GM12874 (cell line): Measurements from ENCODE around the gene HOXB2.

ENCODE experiments used
- TF ChIP-seq, protein P1 (sequence below): IDR thresholded peaks from 2 replicates; pipeline ENCODE4 v1.5.1; 2011; ENCODE audit warnings: low read depth, mild to moderate bottlenecking, control low read depth, low read length, moderate library complexity; ENCODE audit not compliant: insufficient read depth

The HOXB2 gene

DNA sequence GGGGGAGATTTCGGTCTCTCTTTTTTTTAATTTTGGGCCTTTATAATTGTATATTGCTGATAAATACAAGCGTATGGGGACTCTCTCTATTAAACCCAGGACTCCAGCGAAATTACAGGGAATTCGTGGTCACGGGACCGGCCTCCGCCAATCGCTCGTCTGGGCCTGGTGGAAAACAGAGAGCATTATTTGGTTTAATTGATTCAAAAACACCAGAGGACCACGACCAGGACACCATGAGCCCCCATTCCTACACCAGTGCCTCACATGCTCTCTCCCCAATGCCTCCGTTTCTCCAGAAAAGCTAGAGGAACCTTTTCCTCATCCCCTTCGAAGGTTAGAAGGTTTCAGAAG is at the start of gene HOXB2:
Gene HOXB2 (minus strand): TSS at position 88 of the 354 bp plus-strand sequence. CDS start 198 bp downstream, outside the sequence.
- TF ChIP-seq, protein P1, sequence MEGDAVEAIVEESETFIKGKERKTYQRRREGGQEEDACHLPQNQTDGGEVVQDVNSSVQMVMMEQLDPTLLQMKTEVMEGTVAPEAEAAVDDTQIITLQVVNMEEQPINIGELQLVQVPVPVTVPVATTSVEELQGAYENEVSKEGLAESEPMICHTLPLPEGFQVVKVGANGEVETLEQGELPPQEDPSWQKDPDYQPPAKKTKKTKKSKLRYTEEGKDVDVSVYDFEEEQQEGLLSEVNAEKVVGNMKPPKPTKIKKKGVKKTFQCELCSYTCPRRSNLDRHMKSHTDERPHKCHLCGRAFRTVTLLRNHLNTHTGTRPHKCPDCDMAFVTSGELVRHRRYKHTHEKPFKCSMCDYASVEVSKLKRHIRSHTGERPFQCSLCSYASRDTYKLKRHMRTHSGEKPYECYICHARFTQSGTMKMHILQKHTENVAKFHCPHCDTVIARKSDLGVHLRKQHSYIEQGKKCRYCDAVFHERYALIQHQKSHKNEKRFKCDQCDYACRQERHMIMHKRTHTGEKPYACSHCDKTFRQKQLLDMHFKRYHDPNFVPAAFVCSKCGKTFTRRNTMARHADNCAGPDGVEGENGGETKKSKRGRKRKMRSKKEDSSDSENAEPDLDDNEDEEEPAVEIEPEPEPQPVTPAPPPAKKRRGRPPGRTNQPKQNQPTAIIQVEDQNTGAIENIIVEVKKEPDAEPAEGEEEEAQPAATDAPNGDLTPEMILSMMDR = no peak

DNA sequence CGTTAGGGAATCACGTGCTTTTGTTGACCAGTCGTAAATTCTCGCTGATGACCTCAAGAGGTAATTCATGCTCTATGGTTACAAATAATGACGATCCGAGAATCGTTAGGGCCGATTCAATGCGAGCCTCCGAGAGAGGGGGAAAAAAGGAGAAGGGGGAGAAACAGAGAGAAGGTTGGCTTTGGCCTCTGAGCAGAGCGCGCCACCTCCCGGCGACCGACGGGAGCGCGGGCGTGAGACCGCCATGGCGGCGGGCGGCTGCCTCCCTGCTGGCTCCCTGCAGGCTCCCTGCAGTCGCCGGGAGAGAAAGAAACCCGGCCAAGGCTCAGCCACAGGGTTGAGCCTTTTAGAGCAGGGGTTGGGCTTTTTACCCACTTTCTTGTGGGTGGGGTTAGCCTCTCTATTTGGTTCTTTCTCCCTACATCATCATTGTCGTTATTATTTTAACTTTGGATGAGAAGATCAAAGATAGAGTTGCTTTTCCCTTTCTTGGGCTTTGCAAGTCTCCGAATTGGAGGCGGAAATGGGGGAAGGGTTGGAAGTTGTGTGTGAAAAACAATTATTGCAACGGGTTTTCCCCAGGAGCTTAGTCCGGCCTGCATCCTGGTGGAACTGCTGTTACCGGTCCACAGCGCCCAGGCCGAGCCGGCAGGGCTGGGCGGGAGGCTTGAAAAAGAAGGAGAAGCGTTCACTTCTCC is 49.1 kb upstream of the HOXB2 start:
- TF ChIP-seq, protein P1 = peak; percentile 98

DNA sequence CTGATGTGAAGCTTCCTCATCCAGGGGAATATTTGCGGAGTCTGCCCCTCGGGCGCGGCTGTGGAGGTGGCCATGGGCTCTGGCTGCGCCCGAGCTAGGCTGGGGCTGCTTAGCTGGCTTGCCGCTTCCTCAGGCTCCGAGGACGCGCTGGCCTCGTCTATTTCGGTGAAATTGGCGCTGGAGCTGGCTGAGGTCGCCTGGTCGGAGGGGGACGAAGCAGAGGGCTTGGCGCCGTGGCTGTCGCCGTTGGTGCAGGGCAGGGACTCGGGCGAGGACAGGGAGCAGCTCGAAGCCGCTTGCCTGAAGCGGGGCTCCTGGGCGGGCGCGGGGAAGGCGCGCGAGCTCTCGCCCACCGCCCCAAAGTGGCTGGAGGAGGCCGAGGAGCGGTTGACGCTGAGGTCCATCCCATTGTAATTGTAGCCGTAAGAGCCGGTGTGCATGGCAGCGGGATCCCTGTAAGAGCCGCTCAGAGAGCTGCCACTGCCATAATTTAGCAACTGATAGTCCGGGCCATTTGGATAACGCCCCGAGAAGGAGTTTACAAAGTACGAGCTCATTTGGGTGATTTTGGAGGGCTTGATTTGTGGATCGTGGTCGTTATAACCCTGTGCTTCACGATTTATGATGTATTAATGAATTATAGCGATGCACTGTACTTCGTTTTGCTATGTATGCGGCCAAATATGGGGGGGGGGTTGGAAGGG is 48.4 kb upstream of the HOXB2 start, which contains the start of gene HOXB5:
Gene HOXB5 (minus strand): TSS at position 654 of the 704 bp plus-strand sequence. CDS start 97 bp downstream, at position 557.
- TF ChIP-seq, protein P1 = no peak

DNA sequence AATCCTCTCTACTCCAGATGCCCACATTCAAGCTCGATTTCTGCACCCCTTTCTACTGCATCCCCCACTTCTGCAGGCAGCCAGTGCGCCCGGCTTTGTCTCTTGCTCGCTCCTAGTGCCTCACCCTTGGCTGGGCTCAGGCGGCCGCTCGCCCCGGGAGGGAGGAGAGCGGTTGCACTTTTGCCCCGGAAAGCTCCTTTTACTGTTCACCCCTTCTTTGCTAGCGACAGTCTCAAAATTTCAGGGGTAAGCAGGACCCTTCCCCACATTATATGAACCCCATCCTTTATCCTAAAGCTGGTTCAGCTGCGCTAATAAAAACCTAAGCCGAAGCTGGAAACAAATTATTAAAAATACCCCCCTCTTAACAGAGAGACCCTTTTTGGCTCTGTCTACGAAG is 47.7 kb upstream of the HOXB2 start:
- TF ChIP-seq, protein P1 = no peak

DNA sequence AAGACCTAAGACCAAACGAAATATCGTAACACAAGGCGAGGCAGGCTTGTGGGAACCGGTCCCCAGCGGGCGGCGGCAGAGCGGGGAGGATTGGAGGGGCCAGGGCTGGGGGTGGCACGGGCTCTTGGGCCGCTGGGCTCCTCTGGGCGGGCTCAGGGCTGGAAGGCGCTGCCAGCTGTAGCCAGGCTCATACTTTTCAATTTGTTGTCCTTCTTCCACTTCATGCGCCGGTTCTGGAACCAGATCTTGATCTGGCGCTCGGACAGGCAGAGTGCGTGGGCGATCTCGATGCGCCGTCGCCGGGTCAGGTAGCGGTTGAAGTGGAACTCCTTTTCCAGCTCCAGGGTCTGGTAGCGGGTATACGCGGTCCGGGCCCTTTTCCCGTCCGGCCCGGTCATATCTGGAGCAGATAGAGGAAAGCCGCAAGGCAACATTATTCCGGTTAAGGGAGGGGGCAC is 47.2 kb upstream of the HOXB2 start:
- TF ChIP-seq, protein P1 = no peak

DNA sequence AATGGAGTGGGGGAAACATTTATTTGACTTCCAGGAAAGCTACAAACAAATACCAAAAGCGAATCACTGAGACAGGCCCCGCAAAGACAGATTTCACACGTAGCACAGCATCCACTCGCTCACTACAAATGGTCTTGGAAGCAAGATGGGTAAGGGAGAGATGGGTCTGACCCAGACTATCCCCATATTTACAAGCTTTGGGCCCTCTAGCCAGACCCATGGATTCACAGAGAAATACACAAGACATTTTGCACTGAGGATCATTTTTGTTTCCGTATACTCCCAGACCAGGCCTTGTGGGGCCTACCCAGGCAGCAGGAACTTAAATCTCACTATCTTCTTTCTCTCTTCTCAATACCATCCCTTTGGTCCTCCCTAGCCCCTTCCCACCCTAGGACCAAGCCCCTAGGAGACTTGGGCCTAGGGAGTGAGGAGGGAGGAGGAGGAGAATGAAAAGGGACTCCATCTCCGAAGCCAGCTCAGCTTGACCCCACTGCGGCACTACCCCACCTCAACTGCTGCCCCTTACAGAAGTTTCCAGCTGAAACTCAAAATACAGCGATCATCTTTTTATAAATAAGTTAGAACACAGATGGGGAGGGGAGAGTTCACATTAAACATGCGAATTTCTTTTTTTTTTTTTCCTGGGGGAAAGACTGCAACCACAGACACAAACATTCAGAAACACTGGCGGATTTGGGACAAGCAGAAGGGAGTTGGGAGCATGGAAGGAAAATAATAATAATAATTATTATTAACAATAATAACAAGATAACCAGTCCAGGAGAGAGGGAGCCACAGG is 46.5 kb upstream of the HOXB2 start:
- TF ChIP-seq, protein P1 = no peak

DNA sequence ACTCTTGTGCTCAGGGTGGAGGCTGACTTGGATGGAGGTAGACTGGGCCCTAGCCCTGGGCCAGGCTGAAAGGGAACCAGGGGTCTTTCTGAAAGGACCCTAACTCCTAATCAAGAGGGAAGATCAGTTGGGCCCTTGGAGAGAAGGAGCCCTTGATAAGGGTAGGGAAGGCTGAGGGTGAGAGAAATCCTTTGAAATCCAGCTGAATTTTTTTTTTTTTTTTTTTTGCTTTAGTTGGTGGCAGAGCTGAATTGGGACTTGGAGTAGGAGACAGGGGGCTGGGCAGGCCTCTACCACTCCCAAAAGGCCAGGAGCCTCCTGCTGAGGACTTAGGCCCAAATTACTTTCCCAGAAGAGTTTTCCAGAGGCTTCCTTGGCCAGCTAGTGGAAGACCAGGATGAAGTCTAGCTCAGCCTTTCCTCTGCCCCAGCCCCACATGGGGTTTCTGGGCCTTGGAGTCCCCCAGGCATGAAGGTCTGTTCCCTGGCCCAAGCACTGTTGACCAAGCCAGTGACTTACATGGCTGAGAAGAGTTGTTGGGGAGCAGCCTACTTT is 45.8 kb upstream of the HOXB2 start:
- TF ChIP-seq, protein P1 = no peak
